IPS DF 19.7 (cell line): Measurements from ENCODE around the gene AP5M1.
"Not testable (repeated sequence)": the region's sequence is repeated elsewhere in the genome, so short reads cannot be mapped to it uniquely, and the experiment has no call there.

Source experiments
- DNase-seq: peaks from one replicate; pipeline ENCODE4 v3.0.0-alpha.2; 2013; ENCODE audit warnings: low read depth, low spot score

AP5M1 gene

DNA sequence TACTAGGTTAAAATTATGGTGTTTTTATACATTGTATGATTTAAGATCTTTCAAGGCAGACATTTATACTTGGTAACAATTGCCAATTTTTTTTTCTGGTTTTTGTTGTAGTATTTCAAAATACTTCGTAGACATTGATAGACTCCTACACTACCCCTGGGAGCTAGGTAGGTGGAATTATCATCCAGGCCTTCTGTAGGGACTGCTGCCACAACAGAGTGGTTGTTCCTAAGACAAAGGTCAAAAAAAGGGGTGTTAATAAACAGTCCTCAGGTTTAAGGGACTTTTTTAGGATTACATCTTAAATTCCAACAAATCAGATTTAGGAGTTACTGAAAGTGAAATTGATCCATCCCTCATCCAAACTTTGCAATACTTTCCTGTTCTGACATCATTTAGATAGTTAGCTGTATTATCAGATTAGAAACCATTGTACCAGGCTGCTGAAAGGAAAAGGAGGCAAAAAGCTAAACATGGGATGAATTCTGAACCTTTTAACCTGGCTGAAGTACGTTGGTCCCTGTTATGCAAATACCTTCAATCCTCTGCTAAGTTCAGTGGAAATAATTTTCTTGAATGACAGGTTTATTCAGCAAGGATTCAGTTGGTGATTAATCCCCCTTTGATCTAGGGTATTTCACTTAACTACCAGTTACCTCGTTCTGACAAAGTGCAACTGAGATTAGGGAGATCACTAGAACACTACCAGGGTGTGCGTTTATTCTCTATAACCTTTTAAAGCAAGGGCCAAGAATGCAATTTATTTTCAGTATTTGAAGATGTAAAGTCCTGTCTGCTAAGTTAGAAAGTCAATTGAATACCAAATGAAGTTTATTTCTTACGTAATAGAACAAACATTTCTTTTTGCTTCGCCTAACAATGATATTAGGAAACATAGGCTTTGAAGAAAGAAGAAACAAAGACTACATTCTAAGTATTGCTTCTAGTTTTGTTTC, 23.2 kb downstream of the AP5M1 start:
- no peak for DNase-seq

DNA sequence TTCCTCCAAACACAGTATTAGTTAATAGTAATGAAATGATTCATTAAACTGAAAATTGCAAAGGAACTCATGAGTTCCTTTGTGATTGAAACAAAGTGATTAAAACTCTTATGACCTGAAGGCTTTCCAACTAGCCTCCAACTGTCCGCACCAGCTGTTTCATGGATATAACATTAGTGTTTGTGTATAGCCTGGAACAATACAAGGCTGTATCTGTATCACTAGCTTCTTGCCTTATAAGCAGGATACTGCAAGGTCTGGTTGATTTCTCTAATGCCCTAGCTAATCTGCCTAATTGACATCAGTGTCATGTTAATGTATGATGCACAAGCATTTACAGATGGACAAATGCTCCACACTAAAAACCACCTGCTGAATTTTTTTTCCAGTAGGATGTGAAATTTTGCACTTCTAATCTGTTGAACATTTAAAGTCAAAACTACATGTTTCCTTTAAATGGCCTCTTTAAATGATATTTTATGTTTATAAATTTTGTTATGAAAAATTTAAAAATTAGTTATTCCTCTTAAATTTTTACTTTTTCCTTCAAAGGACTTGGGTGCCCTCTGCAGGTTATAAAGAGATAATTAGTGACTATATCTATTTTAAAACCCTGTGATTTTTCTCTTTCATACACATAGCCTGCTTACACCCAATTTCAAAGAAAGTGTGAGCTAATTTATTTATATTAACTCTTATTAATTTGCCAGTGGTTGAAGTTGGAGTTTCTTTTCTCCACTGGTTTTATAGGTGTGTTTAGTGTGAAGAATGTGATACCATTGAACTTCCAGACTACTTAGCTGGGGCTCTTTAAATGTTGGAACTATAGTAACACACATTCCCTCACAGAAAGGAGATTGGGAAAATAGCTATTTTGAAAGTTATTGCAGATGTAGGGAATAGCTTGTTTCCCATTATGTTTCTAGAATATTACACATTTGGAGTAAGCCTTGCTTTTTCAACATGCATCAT, 25.4 kb downstream of the AP5M1 start:
- DNase-seq = no peak

DNA sequence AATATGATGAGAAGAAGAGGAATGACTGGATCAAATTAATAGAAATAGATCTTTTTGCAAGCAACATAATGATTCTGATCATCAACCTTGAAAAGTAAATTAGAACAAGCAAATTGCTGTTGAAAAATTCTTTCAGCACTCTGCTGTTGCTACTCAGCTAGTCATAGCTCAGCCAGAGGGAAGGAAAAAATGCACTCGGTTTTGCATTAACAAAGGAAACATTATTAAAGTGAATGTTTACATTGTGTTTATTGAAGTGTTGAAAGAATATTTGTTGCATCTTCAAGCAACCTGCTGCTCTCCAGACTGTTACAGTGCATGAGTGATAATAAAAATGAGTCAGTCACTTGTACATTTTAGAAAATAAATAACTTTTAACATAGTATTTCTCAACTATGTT, 26.5 kb downstream of the AP5M1 start:
- DNase-seq = no peak

DNA sequence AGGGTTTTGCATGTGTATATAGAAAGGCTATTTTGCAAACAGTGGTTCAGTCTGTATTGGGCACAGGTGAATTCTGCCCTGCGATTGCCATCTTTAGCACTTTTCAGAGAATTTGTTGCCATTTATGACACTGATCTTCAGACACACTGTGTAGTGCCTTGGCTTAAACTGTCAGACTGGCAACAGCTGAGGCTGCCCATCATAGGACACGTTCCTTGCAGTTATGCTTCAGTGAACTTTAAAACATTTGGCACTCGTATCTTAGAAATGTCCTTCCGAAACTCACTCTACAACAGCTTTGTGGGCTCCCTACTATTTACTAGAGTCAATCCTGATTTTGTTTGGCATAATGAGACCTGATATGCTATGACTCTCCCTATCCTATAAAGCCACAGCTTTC, 29.1 kb downstream of the AP5M1 start:
- DNase-seq = no peak

DNA sequence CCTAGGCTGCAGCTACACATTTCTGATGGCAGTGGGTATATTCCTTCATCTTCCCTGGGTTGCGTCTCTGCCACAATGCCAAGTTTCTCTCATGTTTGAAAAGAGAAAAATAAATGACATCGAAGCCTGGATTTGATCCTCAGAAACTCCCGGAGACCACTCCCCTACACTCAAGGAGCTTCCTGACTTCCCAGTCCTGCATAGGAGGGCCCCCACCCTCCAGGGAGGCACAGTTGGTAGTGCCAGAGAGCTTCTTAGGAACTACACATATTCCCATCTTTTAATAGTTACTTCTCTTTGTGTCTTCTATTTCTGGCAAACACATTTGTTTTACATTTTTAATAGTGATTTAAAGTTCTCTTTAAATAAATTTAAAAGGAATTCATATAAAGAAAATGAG, 30.7 kb downstream of the AP5M1 start:
- no peak for DNase-seq

DNA sequence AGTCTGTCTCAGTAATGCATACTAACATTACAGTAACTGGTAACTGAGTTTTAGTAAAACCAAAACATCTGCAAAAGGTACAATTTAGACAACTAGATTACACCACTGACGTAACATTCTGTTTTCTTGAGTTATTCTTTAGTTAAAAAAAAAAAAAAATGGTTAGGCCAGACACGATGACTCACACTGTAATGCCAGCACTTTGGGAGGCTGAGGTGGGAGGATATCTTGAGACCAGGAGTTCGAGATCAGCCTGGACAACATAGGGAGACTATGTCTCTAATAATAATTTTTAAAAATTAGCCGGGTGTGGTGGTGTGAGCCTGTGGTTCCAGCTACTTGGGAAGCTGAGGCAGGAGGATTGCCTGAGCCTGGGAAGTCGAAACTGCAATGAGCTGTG, 34.1 kb downstream of the AP5M1 start:
- DNase-seq = no peak

DNA sequence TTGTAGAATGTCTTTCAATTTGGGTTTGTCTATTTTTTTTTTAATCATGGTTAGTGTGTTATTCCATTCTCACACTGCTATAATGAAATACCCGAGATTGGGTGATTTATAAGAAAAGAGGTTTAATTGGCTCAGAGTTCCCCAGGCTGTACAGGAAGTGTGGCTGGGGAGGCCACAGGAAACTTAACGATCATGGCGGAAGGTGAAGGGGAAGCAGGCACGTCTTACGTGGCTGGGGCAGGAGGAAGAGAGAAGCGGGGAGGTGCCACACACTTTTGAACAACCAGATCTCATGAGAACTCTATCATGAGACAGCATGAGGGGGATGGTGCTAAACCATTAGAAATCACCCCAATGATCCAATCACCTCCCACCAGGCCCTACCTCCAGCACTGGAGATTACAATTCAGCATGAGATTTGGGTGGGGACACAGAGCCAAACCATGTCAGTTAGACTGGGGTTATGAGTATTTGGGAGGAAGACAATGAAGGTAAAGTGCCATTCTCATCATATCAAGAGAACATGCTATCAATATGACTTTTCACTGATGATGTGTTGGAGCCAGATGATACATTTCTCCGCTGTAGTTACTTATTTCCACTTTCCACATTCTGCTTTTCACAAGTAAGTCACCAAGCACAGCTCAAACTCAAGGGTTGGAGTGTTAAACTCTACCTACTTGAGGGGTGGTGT, 45.8 kb downstream of the AP5M1 start:
- DNase-seq = no peak

DNA sequence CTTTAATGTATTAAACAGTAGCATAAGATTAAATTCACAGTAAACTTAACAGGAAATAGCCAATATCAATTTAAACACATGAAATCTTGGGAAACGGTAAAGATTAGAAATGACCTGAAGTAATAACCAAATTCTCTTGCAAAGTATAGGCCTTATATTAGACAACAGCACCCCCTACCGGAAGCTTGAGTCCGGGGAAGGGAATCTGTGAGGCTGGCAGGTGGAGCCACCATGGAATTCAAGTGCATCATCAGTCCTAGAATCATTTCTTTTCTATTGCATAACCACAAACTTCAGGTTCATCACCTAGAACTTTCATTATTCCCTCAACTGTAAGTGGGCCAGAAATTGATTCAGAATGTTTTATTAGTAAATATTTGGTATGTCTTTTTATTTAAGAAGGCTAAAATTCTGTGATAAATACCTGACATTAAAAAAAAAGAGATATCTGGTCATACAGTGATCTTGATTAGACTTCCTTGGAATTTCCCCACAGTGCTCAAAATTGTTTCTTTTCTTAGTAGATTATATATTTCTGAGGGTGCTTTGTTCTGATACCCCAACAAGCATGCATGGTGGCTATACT, 48.6 kb downstream of the AP5M1 start:
- peak; percentile 9 for DNase-seq

DNA sequence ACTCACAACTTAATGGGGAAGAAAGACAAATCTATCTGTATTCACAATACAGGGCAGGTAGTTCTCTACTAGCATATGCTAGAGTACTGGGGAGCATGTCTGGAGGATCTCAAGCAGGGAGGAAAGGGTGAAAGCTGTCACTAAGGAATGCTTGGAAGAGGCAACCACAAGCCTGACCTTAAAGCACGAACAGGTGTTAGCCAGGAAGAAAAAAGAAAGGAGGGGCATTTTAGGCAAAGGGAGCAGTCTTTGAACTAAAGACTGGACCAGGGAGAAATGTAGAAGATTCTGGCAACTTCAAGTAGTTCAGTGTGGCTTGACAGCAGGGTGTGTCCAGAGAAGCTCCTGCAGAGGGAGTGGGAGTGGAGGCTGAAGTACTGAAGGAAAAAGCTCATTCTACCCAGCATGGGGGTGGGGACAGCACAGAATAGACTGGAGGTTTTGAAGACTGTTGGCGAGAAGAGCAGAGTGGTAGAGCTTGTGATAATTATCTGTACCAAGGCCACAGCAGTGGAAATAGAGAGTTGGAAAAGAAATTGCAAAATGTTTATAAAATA, 50.9 kb downstream of the AP5M1 start:
- DNase-seq = no peak

DNA sequence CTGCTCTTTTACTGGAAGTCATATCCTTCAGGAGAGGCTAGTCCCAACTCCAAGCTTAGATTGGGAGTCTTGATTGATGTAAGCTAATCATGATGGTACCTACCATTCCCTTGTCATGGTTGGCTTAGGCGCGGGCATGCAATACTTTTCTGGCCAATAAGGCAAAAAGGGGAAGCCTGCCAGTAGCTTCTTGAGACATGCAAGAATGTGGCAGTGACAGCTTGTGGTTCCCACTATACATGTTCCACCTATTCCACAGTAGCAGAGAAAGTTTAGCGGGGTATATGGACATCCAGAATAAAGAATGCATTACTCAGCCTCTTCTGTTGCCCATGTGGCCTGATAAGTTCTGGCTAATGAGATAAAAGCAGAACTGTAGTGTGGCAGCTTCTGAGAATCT, 55.0 kb downstream of the AP5M1 start:
- DNase-seq = no peak

DNA sequence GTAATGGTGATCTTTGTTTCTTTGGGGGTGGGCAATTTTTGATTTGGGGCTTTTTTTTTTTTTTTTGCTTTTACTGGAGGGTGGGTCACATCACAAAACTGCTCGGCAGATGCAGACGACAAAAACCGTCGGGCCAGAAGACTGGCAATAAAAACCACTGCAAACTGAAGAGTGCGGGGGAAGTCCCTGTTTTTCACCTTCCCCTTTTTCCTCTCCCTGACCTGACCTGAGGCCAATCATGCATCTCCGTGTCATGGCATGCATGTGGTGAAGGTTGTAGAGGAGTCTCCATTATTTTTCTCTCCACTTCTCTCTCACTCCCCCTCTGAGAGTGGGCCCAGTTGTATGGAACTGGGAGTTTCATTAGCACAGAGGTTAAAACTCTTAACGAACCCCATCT, 57.5 kb downstream of the AP5M1 start:
- no peak for DNase-seq

DNA sequence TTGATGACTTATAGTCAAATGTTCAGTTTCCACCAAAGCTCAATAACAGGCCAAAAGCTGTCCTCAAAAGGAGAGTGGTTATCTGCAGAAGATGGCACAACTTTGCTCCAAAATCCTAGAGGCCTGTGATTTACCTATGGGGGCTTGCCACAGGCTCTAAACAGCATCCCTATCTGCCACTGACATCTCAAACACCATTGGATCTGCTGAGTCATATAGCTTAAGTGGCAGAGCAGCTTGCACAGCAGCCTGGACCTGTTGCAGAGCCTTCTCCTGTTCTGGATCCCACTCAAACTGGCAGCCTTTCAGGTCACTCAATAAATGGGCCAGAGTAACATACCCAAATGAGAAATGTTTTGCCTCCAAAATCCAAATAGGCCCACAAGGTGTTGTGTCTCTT, 61.1 kb downstream of the AP5M1 start:
- no peak for DNase-seq

DNA sequence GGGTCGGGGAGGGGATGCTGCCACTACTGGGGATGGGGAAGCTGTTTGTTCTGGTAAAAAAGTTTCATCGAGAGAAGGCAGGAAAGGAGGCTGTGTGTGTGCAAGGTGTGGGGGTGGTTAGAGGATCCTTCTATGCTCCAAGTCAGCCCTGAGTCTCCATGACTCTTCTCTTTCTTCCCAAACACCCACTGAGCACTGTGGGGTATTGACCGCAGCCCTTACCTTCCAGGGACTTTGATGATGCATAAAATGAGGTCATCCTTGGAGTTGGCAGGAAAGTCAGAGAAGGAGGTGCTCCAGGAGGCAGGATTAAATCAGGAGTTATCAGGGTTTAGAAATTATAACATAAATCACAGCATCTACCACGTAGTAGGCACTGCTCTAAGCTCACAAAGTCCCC, 63.7 kb downstream of the AP5M1 start:
- DNase-seq = not testable (repeated sequence)

DNA sequence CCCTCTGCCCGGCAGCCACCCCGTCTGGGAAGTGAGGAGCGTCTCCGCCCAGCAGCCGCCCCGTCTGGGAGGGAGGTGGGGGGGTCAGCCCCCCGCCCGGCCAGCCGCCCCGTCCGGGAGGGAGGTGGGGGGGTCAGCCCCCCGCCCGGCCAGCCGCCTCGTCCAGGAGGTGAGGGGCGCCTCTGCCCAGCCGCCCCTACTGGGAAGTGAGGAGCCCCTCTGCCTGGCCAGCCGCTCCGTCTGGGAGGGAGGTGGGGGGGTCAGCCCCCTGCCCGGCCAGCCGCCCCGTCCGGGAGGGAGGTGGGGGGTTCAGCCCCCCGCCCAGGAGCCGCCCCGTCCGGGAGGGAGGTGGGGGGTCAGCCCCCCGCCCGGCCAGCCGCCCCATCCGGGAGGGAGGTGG, 65.0 kb downstream of the AP5M1 start:
- DNase-seq = not testable (repeated sequence)

DNA sequence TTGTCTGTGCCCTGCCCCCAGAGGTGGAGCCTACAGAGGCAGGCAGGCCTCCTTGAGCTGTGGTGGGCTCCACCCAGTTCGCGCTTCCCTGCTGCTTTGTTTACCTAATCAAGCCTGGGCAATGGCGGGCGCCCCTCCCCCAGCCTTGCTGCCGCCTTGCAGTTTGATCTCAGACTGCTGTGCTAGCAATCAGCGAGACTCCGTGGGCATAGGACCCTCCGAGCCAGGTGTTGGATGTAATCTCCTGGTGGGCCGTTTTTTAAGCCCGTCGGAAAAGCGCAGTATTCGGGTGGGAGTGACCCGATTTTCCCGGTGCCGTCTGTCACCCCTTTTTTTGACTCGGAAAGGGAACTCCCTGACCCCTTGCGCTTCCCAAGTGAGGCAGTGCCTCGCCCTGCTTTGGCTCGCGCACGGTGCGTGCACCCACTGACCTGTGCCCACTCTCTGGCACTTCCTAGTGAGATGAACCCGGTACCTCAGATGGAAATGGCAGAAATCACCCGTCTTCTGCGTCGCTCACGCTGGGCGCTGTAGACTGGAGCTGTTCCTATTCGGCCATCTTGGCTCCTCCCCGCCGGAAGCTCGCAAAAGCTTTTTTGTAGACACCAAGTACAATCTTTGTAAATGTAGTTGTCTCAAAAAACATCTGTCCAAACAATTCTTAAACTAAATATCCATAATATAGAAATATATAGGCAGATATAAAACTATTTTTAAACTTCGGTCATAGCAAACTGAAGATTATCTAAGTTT, 75.0 kb downstream of the AP5M1 start:
- not testable (repeated sequence) for DNase-seq

DNA sequence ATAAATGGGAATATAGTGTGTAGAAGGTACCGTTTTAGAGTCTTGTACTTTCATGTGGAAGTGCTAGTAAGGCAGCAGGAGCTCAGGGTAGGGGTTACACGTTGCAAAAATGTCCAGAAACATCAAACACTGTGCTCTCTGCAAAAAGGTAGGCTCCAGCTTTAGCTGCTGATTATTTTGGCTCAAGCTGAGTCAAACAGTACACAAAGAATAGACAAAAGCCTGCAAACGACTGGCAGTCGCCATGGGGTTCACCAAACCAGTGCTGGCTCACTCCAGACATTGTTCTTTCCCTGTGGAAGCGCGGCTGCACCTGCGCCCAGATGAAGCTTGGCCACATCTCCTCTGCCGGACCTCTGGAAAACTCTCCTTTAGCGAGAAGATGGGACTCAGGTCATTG, 76.3 kb downstream of the AP5M1 start:
- DNase-seq = no peak

DNA sequence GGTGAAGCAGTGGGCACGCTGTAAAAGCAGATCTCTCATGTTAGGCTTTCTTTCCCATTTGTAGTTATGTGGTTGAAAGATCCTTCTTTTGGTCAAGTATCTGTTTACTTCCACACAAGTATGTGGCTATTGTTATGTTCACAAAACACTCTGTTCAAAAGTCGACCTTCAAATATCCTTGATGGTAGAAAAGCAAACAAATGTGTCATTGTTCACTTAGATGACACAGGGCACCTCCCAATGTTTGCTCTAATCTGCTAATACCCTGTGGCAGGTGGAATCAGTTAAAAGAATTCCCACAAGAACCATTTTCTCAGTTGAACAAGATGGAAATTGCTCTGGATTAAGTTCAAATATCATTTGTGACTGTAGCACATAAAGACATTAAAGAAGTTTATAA, 78.0 kb downstream of the AP5M1 start:
- no peak for DNase-seq
